ENCODE data around the gene OR12D2.

GRCh38 chr6:29425075-29425474 is 29.6 kb downstream of the OR12D2 start:
- TF ChIP-seq EP300 (IDR thresholded peaks at IDR 0.05): no peak
- no peak for TF ChIP-seq POLR2AphosphoS5 (IDR thresholded peaks at IDR 0.05)
- no peak for TF ChIP-seq CTCF (IDR thresholded peaks at IDR 0.05)
- no peak for TF ChIP-seq POLR2A (IDR thresholded peaks at IDR 0.05)
